GM23248 (cell line): ENCODE results near the gene FREM2. TPM values are rescaled to one million over a fixed set of nuclear protein-coding genes. Genes with fewer than 3 reads are reported as not detected.

ENCODE experiments used
- DNase-seq: peaks from one replicate; pipeline ENCODE4 v3.0.0-alpha.2; 2015
- H2AFZ ChIP-seq: fragments of 200-600 bp; sonication (generic); 2 replicates; pipeline ENCODE4 v1.6.1; 2016; ENCODE audit warnings: antibody characterized with exemption
- H3F3A ChIP-seq: fragments of 200-600 bp; sonication (generic); 2 replicates; pipeline ENCODE4 v1.6.1; 2016; ENCODE audit warnings: mild to moderate bottlenecking, antibody characterized with exemption, mixed run types; ENCODE audit not compliant: insufficient read depth
- H3K27ac ChIP-seq: fragments of 200-600 bp; sonication (generic); 2 replicates; pipeline ENCODE4 v1.5.1; 2016; ENCODE audit warnings: mild to moderate bottlenecking
- H3K27me3 ChIP-seq: fragments of 200-600 bp; sonication (generic); replicated peaks from 2 replicates; pipeline ENCODE4 v1.6.1; 2016; ENCODE audit warnings: mild to moderate bottlenecking; ENCODE audit not compliant: insufficient read depth
- H3K36me3 ChIP-seq: fragments of 200-600 bp; sonication (generic); 2 replicates; pipeline ENCODE4 v1.6.1; 2016; ENCODE audit warnings: low read depth, mild to moderate bottlenecking
- H3K4me1 ChIP-seq: fragments of 200-600 bp; sonication (generic); 2 replicates; pipeline ENCODE4 v1.6.1; 2016; ENCODE audit warnings: mild to moderate bottlenecking; ENCODE audit not compliant: insufficient read depth
- H3K4me2 ChIP-seq: fragments of 200-600 bp; sonication (generic); one replicate; pipeline ENCODE4 v1.6.1; 2016; ENCODE audit warnings: mild to moderate bottlenecking; ENCODE audit not compliant: unreplicated experiment
- H3K4me3 ChIP-seq: fragments of 200-600 bp; sonication (generic); 2 replicates; pipeline ENCODE4 v1.5.1; 2016; ENCODE audit warnings: mild to moderate bottlenecking
- H3K79me2 ChIP-seq: fragments of 200-600 bp; sonication (generic); 2 replicates; pipeline ENCODE4 v1.6.1; 2016; ENCODE audit warnings: mild to moderate bottlenecking; ENCODE audit not compliant: insufficient read depth
- H3K9ac ChIP-seq: fragments of 200-600 bp; sonication (generic); 2 replicates; pipeline ENCODE4 v1.6.1; 2016; ENCODE audit warnings: mild to moderate bottlenecking
- H3K9me2 ChIP-seq: fragments of 200-600 bp; sonication (generic); 2 replicates; pipeline ENCODE4 v1.6.1; 2016; ENCODE audit warnings: mixed run types, mild to moderate bottlenecking, moderate library complexity; ENCODE audit not compliant: insufficient read depth
- H3K9me3 ChIP-seq: fragments of 200-600 bp; sonication (generic); one replicate; pipeline ENCODE4 v1.6.1; 2017; ENCODE audit warnings: low read depth
- H4K20me1 ChIP-seq: fragments of 200-600 bp; sonication (generic); 2 replicates; pipeline ENCODE4 v1.6.0; 2016; ENCODE audit not compliant: insufficient read depth
- EZH2 ChIP-seq: fragments of 200-600 bp; sonication (generic); IDR thresholded peaks from 2 replicates; pipeline ENCODE4 v1.6.1; 2018; ENCODE audit warnings: antibody characterized with exemption, mild to moderate bottlenecking; ENCODE audit not compliant: insufficient read depth, poor library complexity, severe bottlenecking
- EZH2phosphoT487 ChIP-seq: fragments of 200-600 bp; sonication (generic); IDR thresholded peaks from 2 replicates; pipeline ENCODE4 v1.6.1; 2018; ENCODE audit warnings: antibody characterized with exemption, moderate library complexity, mild to moderate bottlenecking, low read depth; ENCODE audit not compliant: insufficient read depth
- WGBS, 2 experiments: methylation state at CpG; one replicate each; pipeline ENCODE4 v1.1.6; 2015 to 2017; ENCODE audit warnings: low lambda C conversion rate in 2 of 2, low coverage in 1 of 2; ENCODE audit errors: missing lambda C conversion rate in 2 of 2; 5-methylcytosine and 5-hydroxymethylcytosine counted together
- in situ Hi-C: fragments of 300-500 bp; cut with MboI; formaldehyde crosslinking; loops from 2 replicates; pipeline ENCODE4 v1.15.0; 2020
- polyA plus RNA-seq: library from polyadenylated mRNA; unstranded; fragments of >200 nt; fragmentation: Nextera tagmentation; extraction: Ambion mirVana; gene quantifications from 2 replicates; pipeline ENCODE4 v1.2.1, GENCODE V29; 2016
- total RNA-seq: library from RNA; depleted of rRNA; stranded (reverse); fragments of >200 nt; shearing (Covaris generic); gene quantifications from 2 replicates; pipeline ENCODE4 v1.2.3, GENCODE V29; 2014

Gene FREM2
- total and polyA plus RNA-seq, 2 experiments from 2014 or later, result not detected

DNA sequence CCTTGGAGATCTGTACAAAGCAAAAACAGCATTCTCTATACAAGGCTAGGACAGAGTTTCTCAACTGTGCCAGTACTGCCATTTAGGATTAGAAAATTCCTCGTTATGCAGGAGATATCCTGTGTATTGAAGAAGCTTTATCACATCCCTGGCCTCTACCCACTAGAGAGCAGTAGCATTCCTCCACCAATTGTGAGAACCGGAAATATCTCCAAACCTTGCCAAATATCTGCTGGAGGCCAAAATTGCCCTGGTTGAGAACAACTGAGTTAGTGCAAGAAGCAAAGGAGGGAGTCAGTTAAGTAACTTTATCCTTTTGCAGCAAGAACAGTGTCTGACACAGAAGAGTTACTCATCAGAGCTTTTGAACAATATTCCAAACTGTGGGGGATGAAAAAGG lies 16.2 kb upstream of the FREM2 start:
- H3K4me2 ChIP-seq, result no peak overlapping the region
- no peak overlapping the region for H3K27ac ChIP-seq
- H3K4me1 ChIP-seq, result peaks cover 9% of the 10 kb centered on the region; the same call in 1 of the 2 replicates
- H3F3A ChIP-seq, result peaks cover 7% of the 10 kb centered on the region
- no peaks in the 10 kb centered on the region for H3K9me3 ChIP-seq
- WGBS, 2 experiments, result 32 to 40% methylated on average over 2 of the region's 2 CpGs
- in situ Hi-C loops, result no loop called here
- TF ChIP-seq EZH2 (no peak), EZH2phosphoT487 (no peak)
- no peaks in the 10 kb centered on the region for H4K20me1 ChIP-seq
- H3K36me3 ChIP-seq, result no peaks in the 10 kb centered on the region
- no peak overlapping the region for H3K9ac ChIP-seq
- DNase-seq, result peak; percentile 53
- H3K9me2 ChIP-seq, result no peaks in the 10 kb centered on the region
- no peak overlapping the region for H3K4me3 ChIP-seq
- H3K27me3 ChIP-seq, result peaks cover 16% of the 10 kb centered on the region
- no peak overlapping the region for H2AFZ ChIP-seq
- no peaks in the 10 kb centered on the region for H3K79me2 ChIP-seq

DNA sequence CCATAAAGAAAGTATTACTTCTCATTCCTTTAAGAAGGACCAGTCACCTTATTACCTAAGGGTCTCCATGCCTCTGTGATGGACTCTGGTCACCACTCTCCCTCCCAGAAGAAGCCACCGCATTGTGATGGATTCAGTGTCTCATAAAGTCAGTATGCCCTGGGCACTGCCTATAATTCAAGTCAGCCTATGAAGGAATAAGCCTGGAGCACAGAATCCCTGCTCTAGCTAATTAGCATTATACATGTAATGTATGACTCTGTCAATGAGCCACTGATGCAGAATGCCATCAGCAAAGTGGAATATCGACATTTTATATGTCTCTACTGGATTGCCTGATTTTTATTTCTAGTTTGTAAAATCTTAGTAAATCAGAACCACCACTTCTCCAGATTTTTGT lies 14.9 kb upstream of the FREM2 start:
- TF ChIP-seq EZH2phosphoT487, result no peak
- TF ChIP-seq EZH2, result no peak
- H3K27me3 ChIP-seq, result peaks cover 13% of the 10 kb centered on the region; the same call in 1 of the 2 replicates
- no peaks in the 10 kb centered on the region for H3K9me2 ChIP-seq
- H3K9ac ChIP-seq, result no peak overlapping the region
- no peaks in the 10 kb centered on the region for H3K79me2 ChIP-seq
- no peak for DNase-seq
- in situ Hi-C loops, result no loop called here
- H3K4me3 ChIP-seq, result no peak overlapping the region
- H4K20me1 ChIP-seq, result no peaks in the 10 kb centered on the region
- H3K36me3 ChIP-seq, result no peaks in the 10 kb centered on the region
- H3K27ac ChIP-seq, result no peak overlapping the region
- no peaks in the 10 kb centered on the region for H3K9me3 ChIP-seq
- H3F3A ChIP-seq, result peaks cover 7% of the 10 kb centered on the region
- peaks cover 9% of the 10 kb centered on the region; the same call in 1 of the 2 replicates for H3K4me1 ChIP-seq
- H3K4me2 ChIP-seq, result no peak overlapping the region
- WGBS, 2 experiments, result 57 to 63% methylated on average over 2 of the region's 2 CpGs
- H2AFZ ChIP-seq, result no peak overlapping the region

DNA sequence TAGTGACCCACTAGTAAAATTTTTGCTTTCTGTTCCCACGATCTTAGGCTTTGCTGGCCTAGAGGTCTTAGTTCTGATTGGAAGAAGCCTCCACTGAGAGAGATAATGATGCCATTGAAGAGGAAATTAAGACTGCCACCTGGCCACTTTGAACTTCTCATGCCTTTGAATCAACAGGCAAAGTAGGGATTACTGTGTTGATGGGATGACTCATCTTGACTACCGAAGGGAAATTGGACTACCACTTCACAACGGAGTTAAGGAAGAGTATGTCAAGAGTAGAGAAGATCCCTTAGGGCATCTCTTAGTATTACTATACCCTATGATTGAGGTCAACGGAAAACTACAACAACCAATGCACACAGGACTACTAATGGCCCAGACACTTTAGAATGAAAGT lies 12.7 kb upstream of the FREM2 start:
- no peak overlapping the region for H3K4me3 ChIP-seq
- no peaks in the 10 kb centered on the region for H3K9me3 ChIP-seq
- H3K9ac ChIP-seq, result no peak overlapping the region
- WGBS, 2 experiments, result 73 to 74% methylated on average over 4 of the region's 4 CpGs
- H2AFZ ChIP-seq, result no peak overlapping the region
- H3K9me2 ChIP-seq, result no peaks in the 10 kb centered on the region
- H3F3A ChIP-seq, result peaks cover 7% of the 10 kb centered on the region
- no peak overlapping the region for H3K4me2 ChIP-seq
- H3K79me2 ChIP-seq, result no peaks in the 10 kb centered on the region
- peaks cover 18% of the 10 kb centered on the region for H3K27me3 ChIP-seq
- H3K36me3 ChIP-seq, result no peaks in the 10 kb centered on the region
- in situ Hi-C loops, result no loop called here
- H3K4me1 ChIP-seq, result peaks cover 9% of the 10 kb centered on the region; the same call in 1 of the 2 replicates
- no peak for TF ChIP-seq EZH2
- TF ChIP-seq EZH2phosphoT487, result no peak
- H4K20me1 ChIP-seq, result no peaks in the 10 kb centered on the region
- DNase-seq, result no peak
- no peak overlapping the region for H3K27ac ChIP-seq

DNA sequence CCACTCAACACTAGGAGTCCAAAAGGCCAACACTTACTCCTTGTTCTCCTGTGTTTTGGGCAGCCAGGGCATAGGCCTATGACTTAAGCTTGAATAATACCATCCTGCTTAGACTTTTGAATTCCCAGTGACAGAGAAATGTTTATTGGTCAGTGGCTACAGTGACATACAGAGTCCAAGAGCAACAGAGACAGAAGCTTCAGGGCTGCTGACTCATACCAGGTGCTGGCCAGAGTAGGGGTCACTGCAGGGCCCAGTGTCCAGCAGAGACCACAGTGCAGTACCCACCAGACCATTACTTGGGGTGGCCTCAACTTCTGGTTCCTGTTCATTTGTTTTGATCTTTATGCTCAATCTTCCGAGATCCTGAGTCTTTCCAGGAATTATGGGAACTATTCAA lies 6.0 kb upstream of the FREM2 start:
- no peaks in the 10 kb centered on the region for H3K4me1 ChIP-seq
- no peak overlapping the region for H3K9ac ChIP-seq
- no peak for DNase-seq
- 21 to 53% methylated on average over 1 of the region's 1 CpG for WGBS, 2 experiments
- no peaks in the 10 kb centered on the region for H3F3A ChIP-seq
- H3K9me2 ChIP-seq, result no peaks in the 10 kb centered on the region
- no peak overlapping the region for H3K4me2 ChIP-seq
- in situ Hi-C loops, result no loop called here
- H3K27me3 ChIP-seq, result peaks cover 45% of the 10 kb centered on the region
- H2AFZ ChIP-seq, result no peak overlapping the region
- no peaks in the 10 kb centered on the region for H4K20me1 ChIP-seq
- H3K27ac ChIP-seq, result no peak overlapping the region
- no peaks in the 10 kb centered on the region for H3K36me3 ChIP-seq
- H3K9me3 ChIP-seq, result no peaks in the 10 kb centered on the region
- TF ChIP-seq EZH2phosphoT487 (no peak), EZH2 (no peak)
- no peak overlapping the region for H3K4me3 ChIP-seq
- H3K79me2 ChIP-seq, result no peaks in the 10 kb centered on the region

DNA sequence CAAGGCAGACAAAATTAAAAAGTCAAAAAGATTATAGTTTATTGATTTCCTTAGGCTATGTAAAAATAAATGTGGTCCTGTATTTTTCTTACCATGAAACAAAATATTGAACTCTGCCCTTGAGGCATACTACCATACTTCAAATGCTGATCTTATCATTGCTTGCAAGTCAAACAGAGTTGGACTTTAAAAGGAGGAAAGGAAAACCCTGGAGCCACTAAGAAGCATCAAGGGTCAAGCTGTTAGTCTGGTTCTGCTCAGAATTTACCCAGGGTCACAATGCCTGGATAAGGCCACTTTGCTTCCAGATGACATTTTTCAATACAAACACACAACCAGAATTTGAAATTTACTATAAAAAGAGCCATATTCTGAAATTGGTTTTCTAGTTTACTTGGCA lies 2.2 kb upstream of the FREM2 start:
- Histone ChIP-seq H3K9me2 (no peaks in the 10 kb centered on the region), H3K9ac (no peak overlapping the region), H3K9me3 (no peaks in the 10 kb centered on the region), H3K4me2 (no peak overlapping the region), H4K20me1 (no peaks in the 10 kb centered on the region), H3K27me3 (peaks cover 59% of the 10 kb centered on the region), H3F3A (no peaks in the 10 kb centered on the region), H3K4me1 (no peaks in the 10 kb centered on the region), H3K27ac (no peak overlapping the region), H3K79me2 (no peaks in the 10 kb centered on the region), H3K4me3 (no peak overlapping the region), H3K36me3 (no peaks in the 10 kb centered on the region), H2AFZ (no peak overlapping the region)
- in situ Hi-C loops, result no loop called here
- TF ChIP-seq EZH2phosphoT487, result no peak
- no peak for TF ChIP-seq EZH2
- no peak for DNase-seq
